K562 (cell line): ENCODE measurements around the gene CCDC88C. TPM values are rescaled to one million over a fixed set of nuclear protein-coding genes. Genes with fewer than 3 reads are reported as not detected.

Source experiments
- ATAC-seq: fragments of 200-7000 bp; cut with Tn5 transposase; 3 replicates; pipeline ENCODE4 v1.9.1; 2020; ENCODE audit warnings: moderate library complexity
- BruUV-seq: library from RNA; stranded (reverse); fragments of 400-500 nt; replicated peaks from 2 replicates; lab custom pipeline; 2021; lab: Mats Ljungman, UMichigan
- CTCF ChIA-PET: fragments of 300-600 bp; formaldehyde crosslinking; extraction: SDS; loops from one replicate; lab custom pipeline; 2021; ENCODE audit warnings: low intra/inter-chr PET ratio; lab: Yijun Ruan, JAX
- POLR2A ChIA-PET: fragments of 300-600, 350-650 bp; sonication (Branson Sonifier 250); formaldehyde crosslinking; extraction: SDS; loops from one replicate; lab custom pipeline; 2021; ENCODE audit warnings: antibody characterized with exemption, inconsistent platforms; lab: Yijun Ruan, JAX
- DNase-seq, 4 experiments: peaks; one replicate each; pipeline versions ENCODE4 v3.0.0 to v3.0.0-alpha.2; 2011 to 2018; ENCODE audit warnings: low spot score in 3 of 4, mixed read lengths in 3 of 4; ENCODE audit errors: extremely low read depth in 1 of 4
- FAIRE-seq: peaks from 2 replicates; lab custom pipeline; 2011; peaks lifted over from hg19 to GRCh38; lab: Jason Lieb, UNC
- H2AFZ ChIP-seq: 2 replicates; pipeline ENCODE4 v1.6.0; 2011; ENCODE audit warnings: low read depth, low read length, control low read depth, inconsistent platforms
- H3K27ac ChIP-seq: fragments of 200-600 bp; 3 replicates; pipeline ENCODE4 v1.8.0; 2011; ENCODE audit warnings: low read depth, mild to moderate bottlenecking, control low read depth, inconsistent platforms, low read length, moderate library complexity, mixed read lengths; ENCODE audit errors: extremely low read depth
- H3K27me3 ChIP-seq, 2 experiments: fragments of 300-600 bp in 1 of 2; 2 replicates in 1 of 2; 3 replicates in 1 of 2; pipeline versions ENCODE4 v1.6.0 to v1.8.0; 2011; ENCODE audit warnings: inconsistent platforms in 2 of 2, low read length in 2 of 2, mild to moderate bottlenecking in 1 of 2, mixed read lengths in 1 of 2, moderate library complexity in 1 of 2; ENCODE audit not compliant: control insufficient read depth in 2 of 2, insufficient read depth in 2 of 2
- H3K36me3 ChIP-seq: fragments of 300-600 bp; 3 replicates; pipeline ENCODE4 v1.8.0; 2011; ENCODE audit warnings: mild to moderate bottlenecking, low read length, inconsistent platforms; ENCODE audit not compliant: control insufficient read depth, insufficient read depth
- H3K4me1 ChIP-seq, 2 experiments: fragments of 200-600 bp in 1 of 2; replicated peaks in 1 of 2; 2 replicates in 1 of 2; 3 replicates in 1 of 2; pipeline versions ENCODE4 v1.5.1 to v1.8.0; 2011; ENCODE audit warnings: inconsistent platforms in 2 of 2, low read length in 2 of 2, mild to moderate bottlenecking in 1 of 2, mixed read lengths in 1 of 2, moderate library complexity in 1 of 2; ENCODE audit not compliant: control insufficient read depth in 2 of 2, insufficient read depth in 2 of 2
- H3K4me2 ChIP-seq: 2 replicates; pipeline ENCODE4 v1.6.1; 2011; ENCODE audit warnings: low read length, control low read depth, inconsistent platforms, mixed read lengths; ENCODE audit not compliant: insufficient read depth
- H3K4me3 ChIP-seq: fragments of 200-600 bp; sonication (generic), shearing (Covaris generic); 2 replicates; pipeline ENCODE4 v1.5.1; 2016; ENCODE audit warnings: control low read depth, inconsistent platforms
- H3K79me2 ChIP-seq: fragments of 200-600 bp; 3 replicates; pipeline ENCODE4 v1.8.0; 2011; ENCODE audit warnings: low read length, inconsistent platforms; ENCODE audit not compliant: control insufficient read depth, insufficient read depth
- H3K9ac ChIP-seq, 2 experiments: 2 replicates each; pipeline versions ENCODE4 v1.6.0 to v1.6.1; 2011; ENCODE audit warnings: low read depth in 2 of 2, low read length in 2 of 2, control low read depth in 1 of 2, inconsistent platforms in 1 of 2, mild to moderate bottlenecking in 1 of 2, mixed read lengths in 1 of 2; ENCODE audit not compliant: insufficient read depth in 1 of 2
- H3K9me1 ChIP-seq: one replicate; pipeline ENCODE4 v1.6.0; 2011; ENCODE audit warnings: inconsistent platforms, mild to moderate bottlenecking, low read length, moderate library complexity; ENCODE audit not compliant: control insufficient read depth, insufficient read depth
- H3K9me3 ChIP-seq: replicated peaks from 2 replicates; pipeline ENCODE4 v1.5.1; 2011; ENCODE audit warnings: low read depth, low read length, inconsistent platforms; ENCODE audit not compliant: control insufficient read depth, insufficient read depth
- H4K20me1 ChIP-seq: replicated peaks from 2 replicates; pipeline ENCODE4 v1.6.1; 2011; ENCODE audit warnings: low read length, inconsistent platforms, mixed read lengths; ENCODE audit not compliant: control insufficient read depth, insufficient read depth
- BRCA1 ChIP-seq, 2 experiments: fragments of 450-650 bp in 1 of 2; sonication (generic) in 1 of 2; formaldehyde crosslinking in 1 of 2; IDR thresholded peaks; 2 replicates each; pipeline versions ENCODE4 v1.5.0 to v1.6.1; 2017 to 2020; ENCODE audit warnings: mild to moderate bottlenecking in 1 of 2, missing genetic modification reagents in 1 of 2
- CCNT2 ChIP-seq: IDR thresholded peaks from 2 replicates; pipeline ENCODE4 v1.6.1; 2011; ENCODE audit warnings: borderline replicate concordance, low read depth, mild to moderate bottlenecking, moderate library complexity, mixed read lengths, low read length; ENCODE audit not compliant: insufficient read length; ENCODE audit errors: extremely low read depth
- CHD2 ChIP-seq: IDR thresholded peaks from 2 replicates; pipeline ENCODE4 v1.6.1; 2011; ENCODE audit warnings: low read depth, low read length
- GTF2E2 ChIP-seq: fragments of 200-800 bp; sonication (Bioruptor generic); IDR thresholded peaks from 2 replicates; pipeline ENCODE4 v1.6.1; 2016; ENCODE audit warnings: missing genetic modification characterization, missing compliant biosample characterization
- L3MBTL2 ChIP-seq: fragments of 450-650 bp; IDR thresholded peaks from 2 replicates; pipeline ENCODE4 v1.6.1; 2016; ENCODE audit warnings: mild to moderate bottlenecking, moderate library complexity
- MCM7 ChIP-seq, 2 experiments: fragments of 450-650 bp; IDR thresholded peaks; 2 replicates each; pipeline ENCODE4 v1.6.1; 2016 to 2018
- MIER1 ChIP-seq: fragments of 450-650 bp; IDR thresholded peaks from 2 replicates; pipeline ENCODE4 v1.6.1; 2016; ENCODE audit warnings: antibody characterized with exemption, mild to moderate bottlenecking, low read depth
- NONO ChIP-seq, 2 experiments: fragments of 200-400 bp in 1 of 2; fragments of 450-650 bp in 1 of 2; formaldehyde crosslinking in 1 of 2; IDR thresholded peaks; 2 replicates each; pipeline ENCODE4 v1.6.1; 2017; ENCODE audit warnings: low read depth in 2 of 2, mild to moderate bottlenecking in 2 of 2, moderate library complexity in 2 of 2, low read length in 1 of 2
- PRMT5 ChIP-seq: sonication (generic); formaldehyde crosslinking; IDR thresholded peaks from 2 replicates; pipeline ENCODE4 v1.5.0; 2020; ENCODE audit warnings: missing genetic modification reagents
- RB1 ChIP-seq: fragments of 450-650 bp; IDR thresholded peaks from 2 replicates; pipeline ENCODE4 v1.6.1; 2017; ENCODE audit warnings: low read depth, mild to moderate bottlenecking
- ZNF561 ChIP-seq: fragments of 450-650 bp; formaldehyde crosslinking; conservative IDR thresholded peaks from 2 replicates; pipeline ENCODE4 v1.4.0; 2020; ENCODE audit warnings: mild to moderate bottlenecking, moderate library complexity
- ZNF79 ChIP-seq: fragments of 250-450 bp; sonication (Bioruptor Pico); IDR thresholded peaks from 2 replicates; pipeline ENCODE4 v1.4.0; 2020; ENCODE audit warnings: low read depth, mild to moderate bottlenecking, moderate library complexity
- WGBS: fragments of 100-300 bp; shearing (Covaris generic); methylation state at CpG from one replicate; pipeline ENCODE4 v1.1.6; 2016; ENCODE audit warnings: low coverage, mixed read lengths; ENCODE audit not compliant: insufficient coverage; ENCODE audit errors: missing lambda C conversion rate; 5-methylcytosine and 5-hydroxymethylcytosine counted together
- in situ Hi-C: fragments of 300-500 bp; cut with MboI; formaldehyde crosslinking; loops from 4 replicates; pipeline ENCODE4 v1.15.0; 2018; ENCODE audit warnings: inconsistent platforms, mixed read lengths
- intact Hi-C: fragments of 100-400 bp; cut with micrococcal nuclease; formaldehyde crosslinking; loops from 2 replicates; pipeline ENCODE4 v1.14.2; 2022
- polyA plus RNA-seq, 8 experiments: library from polyadenylated mRNA; depleted of rRNA in 4 of 8; stranded (reverse) in 5 of 8; unstranded in 3 of 8; fragments of >200 nt; fragmentation: Nextera tagmentation in 2 of 8; fragmentation: Illumina TruSeq in 1 of 8; extraction: Ambion mirVana in 2 of 8; extraction: Trizol in 1 of 8; gene quantifications; 2 replicates each; pipeline versions ENCODE4 v1.2.1 to v1.2.3, GENCODE V29; 2011 to 2014; ENCODE audit warnings: inconsistent platforms in 1 of 8, missing spikeins in 1 of 8
- total RNA-seq, 7 experiments: library from RNA; depleted of rRNA in 6 of 7; stranded (reverse); fragments of >200 nt in 6 of 7; fragmentation: Illumina TruSeq in 2 of 7; extraction: Trizol in 2 of 7; gene quantifications; 2 replicates each; pipeline versions ENCODE4 v1.2.1 to v1.2.3, GENCODE V29; 2011 to 2021; ENCODE audit warnings: low replicate concordance in 1 of 7
- TF ChIP-seq, protein P1 (sequence below): fragments of 450-650 bp; IDR thresholded peaks from 2 replicates; pipeline ENCODE4 v1.6.1; 2016; ENCODE audit warnings: low read depth, mild to moderate bottlenecking, moderate library complexity
- TF ChIP-seq, protein P2 (sequence below): IDR thresholded peaks from 2 replicates; pipeline ENCODE4 v1.6.1; 2016; ENCODE audit warnings: missing genetic modification characterization, missing compliant biosample characterization
- TF ChIP-seq, protein P3 (sequence below): fragments of 250-450 bp; sonication (Bioruptor Pico); IDR thresholded peaks from 2 replicates; pipeline ENCODE4 v1.5.0; 2021
- TF ChIP-seq, protein P4 (sequence below), 2 experiments: fragments of 450-650 bp; IDR thresholded peaks; 2 replicates each; pipeline ENCODE4 v1.6.1; 2018; ENCODE audit warnings: mild to moderate bottlenecking in 2 of 2, low read depth in 1 of 2; ENCODE audit not compliant: partially characterized antibody in 2 of 2

The CCDC88C gene
- total and polyA plus RNA-seq, 9 of the 15 experiments (the other 6 are each of a cell fraction or from before 2014, with no cell fraction given) = 0.62 to 22.5 (median 10.7) TPM

DNA sequence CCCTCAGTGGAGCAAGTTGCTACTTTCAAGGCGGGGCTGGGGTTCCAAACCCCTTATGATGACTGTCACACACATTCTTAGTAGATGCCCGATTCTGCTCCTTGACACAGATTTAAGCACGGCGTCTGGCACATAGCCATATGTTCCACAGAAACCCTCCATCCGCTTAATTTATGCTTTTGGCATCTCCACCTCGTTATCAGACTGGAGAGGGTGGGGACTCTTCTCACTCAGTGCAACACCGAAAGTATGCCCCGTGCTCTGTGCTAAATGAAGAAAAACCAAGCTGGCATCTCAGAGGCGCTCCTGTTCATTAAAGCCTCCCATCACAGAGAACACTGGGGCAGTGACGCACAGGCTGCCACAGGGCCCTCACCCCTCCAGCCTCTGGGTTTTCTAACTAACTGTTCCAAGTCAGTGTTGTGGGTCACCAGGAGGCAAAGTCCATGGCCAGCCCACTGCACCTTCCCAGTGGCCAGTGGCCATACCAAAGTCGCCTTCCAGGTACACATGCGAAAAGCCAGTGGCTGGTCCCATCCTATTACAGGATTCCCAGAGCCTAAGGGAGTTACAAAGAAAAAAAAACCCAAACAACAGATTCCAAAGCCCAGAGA, 27.3 kb downstream of the CCDC88C start:
- no peak overlapping the region for H3K9ac ChIP-seq
- no peak overlapping the region for H3K4me2 ChIP-seq
- no peaks in the 10 kb centered on the region for H3K9me3 ChIP-seq
- no peak for FAIRE-seq
- H3K4me1 ChIP-seq = peaks cover 0 to 9% of the 10 kb centered on the region in 2 experiments; a peak in 2 of 5 replicates
- DNase-seq = no peak
- in situ Hi-C loops = no loop called here
- CTCF ChIA-PET = no interaction called here
- 72% methylated on average over 10 of the region's 12 CpGs for whole genome bisulfite sequencing
- H3K27me3 ChIP-seq = no peaks in the 10 kb centered on the region
- POLR2A ChIA-PET = no interaction called here
- no peaks in the 10 kb centered on the region for H3K9me1 ChIP-seq
- H3K79me2 ChIP-seq = peaks cover 46% of the 10 kb centered on the region
- intact Hi-C loops = no loop called here
- H3K4me3 ChIP-seq = no peak overlapping the region
- H4K20me1 ChIP-seq = no peaks in the 10 kb centered on the region
- no peak overlapping the region for H2AFZ ChIP-seq
- no peak for ATAC-seq
- no peak overlapping the region for H3K27ac ChIP-seq
- H3K36me3 ChIP-seq = no peaks in the 10 kb centered on the region; the same call in 2 of the 3 replicates
- BruUV-seq = no TSS peak
- TF ChIP-seq PRMT5 (CRISPR knock-in tag) = no peak
- no peak for TF ChIP-seq MCM7 (IDR thresholded peaks at IDR 0.05)
- TF ChIP-seq, protein P1, sequence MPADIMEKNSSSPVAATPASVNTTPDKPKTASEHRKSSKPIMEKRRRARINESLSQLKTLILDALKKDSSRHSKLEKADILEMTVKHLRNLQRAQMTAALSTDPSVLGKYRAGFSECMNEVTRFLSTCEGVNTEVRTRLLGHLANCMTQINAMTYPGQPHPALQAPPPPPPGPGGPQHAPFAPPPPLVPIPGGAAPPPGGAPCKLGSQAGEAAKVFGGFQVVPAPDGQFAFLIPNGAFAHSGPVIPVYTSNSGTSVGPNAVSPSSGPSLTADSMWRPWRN = no peak
- no peak for TF ChIP-seq NONO (IDR thresholded peaks at IDR 0.05; ENCODE audit: low read depth in 2 of 2, low read length in 1 of 2)
- no peak for TF ChIP-seq CHD2
- TF ChIP-seq, protein P2, sequence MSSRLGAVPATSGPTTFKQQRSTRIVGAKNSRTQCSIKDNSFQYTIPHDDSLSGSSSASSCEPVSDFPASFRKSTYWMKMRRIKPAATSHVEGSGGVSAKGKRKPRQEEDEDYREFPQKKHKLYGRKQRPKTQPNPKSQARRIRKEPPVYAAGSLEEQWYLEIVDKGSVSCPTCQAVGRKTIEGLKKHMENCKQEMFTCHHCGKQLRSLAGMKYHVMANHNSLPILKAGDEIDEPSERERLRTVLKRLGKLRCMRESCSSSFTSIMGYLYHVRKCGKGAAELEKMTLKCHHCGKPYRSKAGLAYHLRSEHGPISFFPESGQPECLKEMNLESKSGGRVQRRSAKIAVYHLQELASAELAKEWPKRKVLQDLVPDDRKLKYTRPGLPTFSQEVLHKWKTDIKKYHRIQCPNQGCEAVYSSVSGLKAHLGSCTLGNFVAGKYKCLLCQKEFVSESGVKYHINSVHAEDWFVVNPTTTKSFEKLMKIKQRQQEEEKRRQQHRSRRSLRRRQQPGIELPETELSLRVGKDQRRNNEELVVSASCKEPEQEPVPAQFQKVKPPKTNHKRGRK (tag) = no peak
- TF ChIP-seq ZNF561 (CRISPR knock-in tag) = no peak
- TF ChIP-seq, protein P3, sequence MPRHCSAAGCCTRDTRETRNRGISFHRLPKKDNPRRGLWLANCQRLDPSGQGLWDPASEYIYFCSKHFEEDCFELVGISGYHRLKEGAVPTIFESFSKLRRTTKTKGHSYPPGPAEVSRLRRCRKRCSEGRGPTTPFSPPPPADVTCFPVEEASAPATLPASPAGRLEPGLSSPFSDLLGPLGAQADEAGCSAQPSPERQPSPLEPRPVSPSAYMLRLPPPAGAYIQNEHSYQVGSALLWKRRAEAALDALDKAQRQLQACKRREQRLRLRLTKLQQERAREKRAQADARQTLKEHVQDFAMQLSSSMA = no peak
- no peak for TF ChIP-seq BRCA1 (IDR thresholded peaks at IDR 0.05)
- TF ChIP-seq BRCA1 (CRISPR knock-in tag; IDR thresholded peaks at IDR 0.05) = no peak
- TF ChIP-seq, protein P4, sequence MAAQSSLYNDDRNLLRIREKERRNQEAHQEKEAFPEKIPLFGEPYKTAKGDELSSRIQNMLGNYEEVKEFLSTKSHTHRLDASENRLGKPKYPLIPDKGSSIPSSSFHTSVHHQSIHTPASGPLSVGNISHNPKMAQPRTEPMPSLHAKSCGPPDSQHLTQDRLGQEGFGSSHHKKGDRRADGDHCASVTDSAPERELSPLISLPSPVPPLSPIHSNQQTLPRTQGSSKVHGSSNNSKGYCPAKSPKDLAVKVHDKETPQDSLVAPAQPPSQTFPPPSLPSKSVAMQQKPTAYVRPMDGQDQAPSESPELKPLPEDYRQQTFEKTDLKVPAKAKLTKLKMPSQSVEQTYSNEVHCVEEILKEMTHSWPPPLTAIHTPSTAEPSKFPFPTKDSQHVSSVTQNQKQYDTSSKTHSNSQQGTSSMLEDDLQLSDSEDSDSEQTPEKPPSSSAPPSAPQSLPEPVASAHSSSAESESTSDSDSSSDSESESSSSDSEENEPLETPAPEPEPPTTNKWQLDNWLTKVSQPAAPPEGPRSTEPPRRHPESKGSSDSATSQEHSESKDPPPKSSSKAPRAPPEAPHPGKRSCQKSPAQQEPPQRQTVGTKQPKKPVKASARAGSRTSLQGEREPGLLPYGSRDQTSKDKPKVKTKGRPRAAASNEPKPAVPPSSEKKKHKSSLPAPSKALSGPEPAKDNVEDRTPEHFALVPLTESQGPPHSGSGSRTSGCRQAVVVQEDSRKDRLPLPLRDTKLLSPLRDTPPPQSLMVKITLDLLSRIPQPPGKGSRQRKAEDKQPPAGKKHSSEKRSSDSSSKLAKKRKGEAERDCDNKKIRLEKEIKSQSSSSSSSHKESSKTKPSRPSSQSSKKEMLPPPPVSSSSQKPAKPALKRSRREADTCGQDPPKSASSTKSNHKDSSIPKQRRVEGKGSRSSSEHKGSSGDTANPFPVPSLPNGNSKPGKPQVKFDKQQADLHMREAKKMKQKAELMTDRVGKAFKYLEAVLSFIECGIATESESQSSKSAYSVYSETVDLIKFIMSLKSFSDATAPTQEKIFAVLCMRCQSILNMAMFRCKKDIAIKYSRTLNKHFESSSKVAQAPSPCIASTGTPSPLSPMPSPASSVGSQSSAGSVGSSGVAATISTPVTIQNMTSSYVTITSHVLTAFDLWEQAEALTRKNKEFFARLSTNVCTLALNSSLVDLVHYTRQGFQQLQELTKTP (IDR thresholded peaks at IDR 0.05; ENCODE audit: low read depth in 1 of 2, partially characterized antibody in 2 of 2) = no peak
- no peak for TF ChIP-seq L3MBTL2
- TF ChIP-seq RB1 = no peak
- no peak for TF ChIP-seq GTF2E2 (tag)
- no peak for TF ChIP-seq ZNF79
- TF ChIP-seq CCNT2 = no peak
- no peak for TF ChIP-seq MIER1
